HG03060 (cell line): Measurements from ENCODE around the gene STK38.
"Not testable (repeated sequence)": the region's sequence is repeated elsewhere in the genome, so short reads cannot be mapped to it uniquely, and the experiment has no call there.

Source experiments
- ATAC-seq: cut with Tn5 transposase; IDR thresholded peaks from one replicate; pipeline ENCODE4 v1.9.1; 2021; ENCODE audit warnings: low read depth, moderate number of reproducible peaks; ENCODE audit not compliant: unreplicated experiment

Gene STK38

GRCh38 chr6:36491378-36491965, 55.8 kb downstream of the STK38 start:
- no peak for ATAC-seq

DNA sequence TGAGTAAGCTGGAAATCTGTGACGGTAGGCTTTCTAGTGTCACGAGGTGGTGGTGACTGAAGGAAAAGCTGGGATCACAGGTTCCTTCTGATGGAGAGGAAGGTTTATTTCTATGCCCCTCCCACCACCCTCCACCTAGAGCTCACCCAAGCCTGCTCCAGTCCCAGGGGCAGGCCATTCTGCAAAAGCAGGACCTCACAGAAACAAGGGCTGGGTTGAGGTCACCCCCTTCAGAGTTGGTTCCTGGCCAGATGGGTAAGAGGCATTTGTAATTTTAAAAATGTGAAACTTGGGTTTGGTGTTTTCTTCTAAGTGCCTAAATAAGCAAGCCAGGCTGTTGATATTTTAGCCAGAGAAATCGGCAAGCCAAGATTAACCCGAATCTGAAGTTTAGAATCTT, 57.9 kb downstream of the STK38 start:
- ATAC-seq: no peak

- no peak for ATAC-seq
Measured at GRCh38 chr6:36488221-36488620, 59.1 kb downstream of the STK38 start.

DNA sequence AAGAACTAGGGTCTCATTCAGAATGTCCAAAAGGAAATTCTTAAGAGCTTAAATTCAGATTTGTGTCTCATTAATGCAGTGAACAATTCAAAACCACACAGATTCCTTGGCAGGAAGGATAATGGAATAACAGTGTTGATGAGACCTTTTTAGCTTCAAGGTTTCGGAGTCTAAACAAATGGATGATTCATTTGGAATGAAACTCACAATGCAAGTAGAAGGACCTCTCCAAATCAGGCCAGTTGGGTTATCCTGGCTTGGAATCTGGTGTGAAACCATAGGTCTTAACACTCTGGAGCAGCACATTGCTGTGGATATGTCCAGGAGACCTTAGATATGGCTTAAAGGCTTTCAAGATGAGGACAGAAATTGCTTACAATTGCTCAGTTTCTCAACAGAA, 59.6 kb downstream of the STK38 start:
- no peak for ATAC-seq

- ATAC-seq: no peak
Measured at GRCh38 chr6:36484736-36485135, 62.5 kb downstream of the STK38 start.

GRCh38 chr6:36483326-36483725, 64.0 kb downstream of the STK38 start:
- ATAC-seq: not testable (repeated sequence)

DNA sequence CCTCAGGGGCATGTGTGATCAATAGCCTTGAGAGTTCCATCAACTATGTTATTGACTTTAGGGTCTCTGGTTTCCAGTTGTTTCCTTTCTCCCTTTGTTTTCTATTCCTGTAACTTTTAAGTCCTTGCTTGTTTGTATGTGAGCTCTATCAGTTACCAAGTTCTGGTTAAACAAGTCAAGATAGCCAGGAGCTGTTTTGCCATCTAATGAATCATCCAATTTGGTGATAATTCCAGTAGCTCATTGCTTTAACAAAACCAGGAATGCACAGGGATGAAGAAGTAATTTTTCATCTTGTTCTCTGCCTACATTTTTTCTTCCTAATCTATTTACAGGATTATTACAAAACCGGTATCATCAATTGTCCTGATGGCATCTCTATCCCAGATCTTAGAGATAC, 68.0 kb downstream of the STK38 start:
- ATAC-seq: no peak

DNA sequence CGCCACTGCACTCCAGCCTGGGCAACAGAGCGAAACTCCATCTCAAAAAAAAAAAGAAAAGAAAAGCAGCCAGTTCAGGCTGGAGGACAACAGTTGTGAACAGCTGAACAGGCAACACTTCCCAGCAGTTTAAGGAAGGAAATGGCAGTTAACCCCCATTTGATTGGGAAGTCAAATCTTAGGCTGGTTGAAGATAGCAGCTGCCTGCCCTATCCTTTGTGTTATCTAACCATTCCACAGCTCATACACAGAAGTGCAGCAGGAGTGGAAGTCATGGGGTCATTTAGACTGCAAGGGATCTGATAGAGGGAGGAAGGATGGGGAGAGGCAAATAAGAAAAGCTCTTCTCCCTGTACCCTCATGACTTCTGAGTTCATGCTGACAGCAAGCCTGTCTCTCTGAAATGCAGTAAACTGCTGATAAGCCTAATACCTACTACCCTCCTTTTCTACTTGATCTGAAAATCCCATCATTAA, 69.2 kb downstream of the STK38 start:
- no peak for ATAC-seq

DNA sequence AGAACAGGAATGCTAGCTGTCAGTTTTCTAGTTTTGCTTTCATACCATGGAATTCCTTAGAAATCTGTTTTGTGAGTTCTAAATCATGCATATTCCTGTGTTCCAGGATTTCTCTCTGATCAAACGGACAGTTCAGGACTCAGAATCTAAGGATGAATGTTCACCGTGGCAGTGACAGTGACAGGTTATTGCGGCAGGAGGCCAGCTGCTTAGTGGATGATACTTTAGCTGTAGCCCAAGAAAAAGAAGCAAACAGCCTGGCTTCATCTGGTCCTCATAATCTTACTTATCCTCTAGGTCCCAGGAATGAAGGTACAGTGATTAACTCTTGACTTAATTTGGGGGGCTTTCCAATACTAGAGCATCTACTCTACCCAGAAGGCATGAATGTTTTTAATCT, 77.3 kb downstream of the STK38 start:
- ATAC-seq: no peak

DNA sequence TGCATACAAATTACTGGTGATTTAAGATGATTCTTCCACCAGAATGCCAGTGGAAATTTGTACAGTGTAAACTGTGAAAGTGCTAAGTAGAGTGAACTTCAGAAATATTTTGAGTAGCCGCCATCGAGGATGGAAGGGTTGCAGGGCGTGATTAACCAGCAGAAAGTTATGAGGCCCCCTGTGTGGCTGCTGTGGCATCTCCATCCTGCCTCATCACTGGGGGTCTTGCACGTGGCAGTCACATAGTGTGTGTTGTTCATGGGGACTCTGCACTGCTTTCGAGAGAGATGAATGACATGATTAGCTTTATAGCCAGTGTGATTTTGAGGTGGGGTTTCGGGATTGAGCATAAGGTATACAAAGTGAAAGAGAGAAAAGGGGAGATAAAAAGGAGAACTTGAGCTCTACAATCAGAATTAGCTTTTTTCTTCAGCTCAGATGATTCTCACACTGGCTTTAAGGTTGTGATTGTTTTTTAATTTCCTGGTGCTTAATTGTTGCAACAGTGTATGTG, 78.1 kb downstream of the STK38 start:
- no peak for ATAC-seq

- ATAC-seq: no peak
Measured at GRCh38 chr6:36467625-36468024, 79.7 kb downstream of the STK38 start.

GRCh38 chr6:36464233-36464632, 83.0 kb downstream of the STK38 start:
- ATAC-seq: no peak

GRCh38 chr6:36463676-36464075, 83.6 kb downstream of the STK38 start:
- no peak for ATAC-seq

DNA sequence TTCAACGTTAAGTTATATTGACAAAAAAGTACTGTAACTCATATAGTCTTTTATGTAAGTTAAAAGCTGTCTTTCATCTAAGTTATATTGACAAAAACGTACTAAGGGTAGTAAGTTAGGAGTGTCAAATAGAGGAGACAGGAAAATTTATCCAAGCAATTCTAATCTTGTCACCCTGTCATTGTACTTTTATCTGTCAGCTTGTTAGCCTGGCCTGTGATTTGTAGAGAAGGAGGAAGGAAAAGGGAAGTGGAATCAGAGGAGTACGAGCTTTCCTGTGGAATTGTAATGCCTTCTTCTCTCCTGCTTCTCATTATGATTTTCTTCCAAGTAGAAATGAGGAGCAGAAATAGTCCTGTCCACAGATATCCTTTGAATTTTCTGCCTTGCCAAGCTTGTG, 85.6 kb downstream of the STK38 start:
- no peak for ATAC-seq

DNA sequence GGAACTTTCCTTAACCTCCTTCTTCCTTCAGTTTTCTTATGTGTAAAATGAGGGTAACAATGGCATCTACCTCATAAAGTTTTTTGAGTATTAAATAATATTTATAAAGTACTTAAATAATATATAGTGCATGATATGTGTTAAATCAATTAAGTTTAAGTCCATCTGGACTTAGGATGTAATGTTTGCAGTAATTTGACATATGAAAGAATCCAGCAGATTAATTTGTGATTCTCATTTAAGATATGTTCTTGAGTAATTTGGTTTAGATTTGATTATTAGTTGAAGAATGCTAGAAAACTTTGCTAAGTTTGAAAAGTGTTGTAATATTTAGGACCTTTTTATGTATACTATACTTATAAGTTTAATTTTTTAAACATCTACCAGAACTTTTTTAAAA, 86.4 kb downstream of the STK38 start:
- no peak for ATAC-seq

- no peak for ATAC-seq
Measured at GRCh38 chr6:36459501-36459900, 87.8 kb downstream of the STK38 start.

- ATAC-seq: no peak
Measured at GRCh38 chr6:36455486-36456027, 91.7 kb downstream of the STK38 start.

DNA sequence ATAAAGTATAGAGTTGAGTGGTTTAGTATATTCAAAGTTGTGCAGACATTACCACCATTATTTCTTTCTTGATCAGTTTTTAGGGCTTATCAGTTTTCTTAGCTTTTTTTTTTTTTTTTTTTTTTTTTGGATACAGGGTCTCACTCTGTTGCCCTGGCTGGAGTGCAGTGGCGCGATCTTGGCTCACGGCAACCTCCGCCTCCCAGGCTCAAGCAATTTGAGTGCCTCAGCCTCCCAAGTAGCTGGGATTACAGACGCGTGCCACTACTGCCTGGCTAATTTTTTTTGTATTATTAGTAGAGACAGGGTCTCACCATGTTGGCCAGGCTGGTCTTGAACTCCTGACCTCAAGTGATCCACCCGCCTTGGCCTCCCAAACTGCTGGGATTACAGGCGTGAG, 94.4 kb downstream of the STK38 start:
- not testable (repeated sequence) for ATAC-seq

DNA sequence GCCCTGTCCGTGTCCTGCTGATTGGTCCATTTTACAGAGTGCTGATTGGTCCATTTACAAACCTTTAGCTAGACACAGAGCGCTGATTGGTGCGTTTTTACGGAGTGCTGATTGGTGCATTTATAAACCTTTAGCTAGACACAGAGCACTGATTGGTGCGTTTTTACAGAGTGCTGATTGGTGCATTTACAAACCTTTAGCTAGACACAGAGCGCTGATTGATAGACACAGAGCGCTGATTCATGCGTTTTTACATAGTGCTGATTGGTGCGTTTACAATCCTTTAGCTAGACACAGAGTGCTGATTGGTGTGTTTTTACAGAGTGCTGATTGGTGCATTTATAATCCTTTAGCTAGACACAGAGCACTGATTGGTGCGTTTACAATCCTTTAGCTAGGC, 98.1 kb downstream of the STK38 start:
- not testable (repeated sequence) for ATAC-seq

DNA sequence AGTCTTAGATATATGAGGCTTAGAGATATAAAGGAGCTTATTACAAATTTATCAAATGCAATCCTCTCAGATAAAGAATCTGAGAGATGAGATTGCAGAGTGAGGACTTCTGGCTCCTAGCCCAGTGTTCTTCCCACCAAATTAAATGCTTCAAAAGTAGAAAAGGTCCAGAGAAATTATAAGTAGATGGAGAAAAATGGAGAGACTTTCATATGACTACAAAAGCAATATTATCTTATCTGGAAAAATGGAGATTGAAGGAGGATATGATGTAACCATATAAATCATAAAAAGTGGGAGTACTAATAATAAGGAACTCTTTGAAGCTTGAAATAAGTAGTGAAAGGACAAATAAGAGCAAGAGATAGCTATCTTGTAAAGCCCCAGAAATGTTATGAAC, 101.7 kb downstream of the STK38 start:
- ATAC-seq: no peak

DNA sequence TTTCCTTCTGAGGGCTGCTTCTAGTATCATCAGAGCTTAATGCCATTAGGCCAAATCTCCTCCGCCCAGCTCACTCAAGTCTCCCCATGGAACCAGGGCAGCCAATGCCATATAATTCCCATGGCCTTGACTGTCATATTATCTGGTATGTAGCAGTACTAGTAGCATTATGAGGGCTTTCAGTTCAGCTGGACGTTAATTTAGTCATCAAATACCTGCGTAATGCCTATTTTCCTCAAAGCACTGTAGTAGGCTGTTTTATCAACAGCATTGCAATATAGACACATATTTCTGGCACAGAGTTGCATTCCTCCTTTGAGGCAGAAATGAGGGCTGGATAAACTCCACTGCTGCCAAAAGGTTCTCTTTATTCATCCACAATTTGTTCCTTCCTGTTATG, 102.8 kb downstream of the STK38 start:
- ATAC-seq: no peak
